Peyer's patch (tissue), 4 donors: ENCODE data around the gene CREB3L2. TPM values are rescaled to one million over a fixed set of nuclear protein-coding genes. Genes with fewer than 3 reads are reported as not detected.

Experiments used
- DNase-seq, 3 donors: peaks; one replicate each; pipeline ENCODE4 v3.0.0-alpha.2; 2017 to 2019
- H3K27ac ChIP-seq, 4 donors: fragments of 200-600 bp; sonication (generic); one replicate each; pipeline ENCODE4 v1.5.1; 2016 to 2019
- H3K27me3 ChIP-seq, 2 donors: fragments of 200-600 bp; sonication (generic); one replicate each; pipeline ENCODE4 v1.5.1; 2019
- H3K36me3 ChIP-seq, 3 donors: fragments of 200-600 bp; sonication (generic); one replicate each; pipeline ENCODE4 v1.5.1; 2016 to 2019
- H3K4me1 ChIP-seq, 4 donors: fragments of 200-600 bp; sonication (generic); one replicate each; pipeline ENCODE4 v1.5.1; 2016 to 2019
- H3K4me3 ChIP-seq, 4 donors: fragments of 200-600 bp; sonication (generic); 1 replicate in 3 of 4; 2 replicates in 1 of 4; pipeline ENCODE4 v1.5.1; 2016 to 2019; ENCODE audit warnings: mild to moderate bottlenecking in 1 of 4
- H3K9me3 ChIP-seq, 4 donors: fragments of 200-600 bp; sonication (generic); one replicate each; pipeline ENCODE4 v1.5.1; 2016 to 2019; ENCODE audit warnings: mild to moderate bottlenecking in 1 of 4
- CTCF ChIP-seq, 6 experiments: fragments of 450-650 bp in 4 of 6; fragments of 200-600 bp in 2 of 6; sonication (generic) in 1 of 6; IDR thresholded peaks; one replicate each; pipeline ENCODE4 v1.5.1; 2017 to 2019; ENCODE audit warnings: antibody characterized with exemption in 6 of 6, mild to moderate bottlenecking in 3 of 6, moderate library complexity in 1 of 6
- POLR2A ChIP-seq, 2 donors: fragments of 450-650 bp; IDR thresholded peaks; one replicate each; pipeline ENCODE4 v1.5.1; 2017; ENCODE audit warnings: antibody characterized with exemption in 2 of 2, mild to moderate bottlenecking in 2 of 2, moderate library complexity in 2 of 2
- total RNA-seq, 4 donors: library from RNA; depleted of rRNA; stranded (reverse); fragments of >200 nt; gene quantifications; one replicate each; pipeline ENCODE4 v1.1.0, GENCODE V29; 2016

The CREB3L2 gene
- total RNA-seq, 4 donors from 2014 or later, result 20.6 to 42.7 (median 33.6) TPM

- Histone ChIP-seq H3K9me3 (peaks cover 0 to 12% (median 5%) of the 10 kb centered on the region in 4 donors), H3K4me3 (no peak overlapping the region), H3K27ac (no peak overlapping the region), H3K27me3 (no peaks in the 10 kb centered on the region), H3K4me1 (no peaks in the 10 kb centered on the region), H3K36me3 (no peaks in the 10 kb centered on the region)
- no peak for DNase-seq
- no peak for TF ChIP-seq CTCF (IDR thresholded peaks at IDR 0.05)
- no peak for TF ChIP-seq POLR2A (IDR thresholded peaks at IDR 0.05)
Observed at GRCh38 chr7:137828456-137828855, 173.4 kb downstream of the CREB3L2 start.

GRCh38 chr7:137825489-137825888, 176.4 kb downstream of the CREB3L2 start:
- Histone ChIP-seq H3K27me3 (no peaks in the 10 kb centered on the region), H3K27ac (no peak overlapping the region), H3K4me1 (no peaks in the 10 kb centered on the region), H3K36me3 (no peaks in the 10 kb centered on the region), H3K4me3 (no peak overlapping the region), H3K9me3 (no peaks in the 10 kb centered on the region)
- TF ChIP-seq POLR2A (IDR thresholded peaks at IDR 0.05) (no peak), CTCF (IDR thresholded peaks at IDR 0.05) (no peak)
- no peak for DNase-seq

Other genes with a start within 250 kb of the CREB3L2 start
- gene DGKI, start 155.1 kb downstream of the CREB3L2 start, total RNA-seq, result under 1 TPM in 3 of 4 donors, not detected in 1; 0.19 to 0.40 (median 0.35) TPM
- gene AKR1D1, start 74.4 kb upstream of the CREB3L2 start, total RNA-seq, result not detected